ENCODE measurements around the gene CCDC86.

DNA sequence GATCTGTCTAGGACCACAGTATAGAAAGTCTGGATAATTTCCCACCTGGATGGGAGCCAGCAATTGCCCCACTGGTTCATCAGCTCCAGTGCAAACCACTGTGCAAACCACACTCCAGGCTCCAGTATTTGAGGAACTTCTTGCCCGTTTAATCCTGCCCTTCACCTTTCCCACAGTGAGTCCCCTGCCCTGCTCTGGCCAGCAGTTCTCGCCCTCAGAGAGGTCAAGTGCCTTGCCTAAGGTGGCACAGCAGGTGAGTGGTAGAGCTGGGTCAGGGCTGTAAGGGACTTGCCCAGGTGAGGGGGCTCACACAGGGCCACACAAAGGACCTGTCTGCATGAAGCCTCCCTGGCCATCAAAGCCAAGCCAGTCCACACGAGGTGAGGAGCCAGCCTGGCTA, 32.7 kb upstream of the CCDC86 start:
- TF ChIP-seq, protein P1, sequence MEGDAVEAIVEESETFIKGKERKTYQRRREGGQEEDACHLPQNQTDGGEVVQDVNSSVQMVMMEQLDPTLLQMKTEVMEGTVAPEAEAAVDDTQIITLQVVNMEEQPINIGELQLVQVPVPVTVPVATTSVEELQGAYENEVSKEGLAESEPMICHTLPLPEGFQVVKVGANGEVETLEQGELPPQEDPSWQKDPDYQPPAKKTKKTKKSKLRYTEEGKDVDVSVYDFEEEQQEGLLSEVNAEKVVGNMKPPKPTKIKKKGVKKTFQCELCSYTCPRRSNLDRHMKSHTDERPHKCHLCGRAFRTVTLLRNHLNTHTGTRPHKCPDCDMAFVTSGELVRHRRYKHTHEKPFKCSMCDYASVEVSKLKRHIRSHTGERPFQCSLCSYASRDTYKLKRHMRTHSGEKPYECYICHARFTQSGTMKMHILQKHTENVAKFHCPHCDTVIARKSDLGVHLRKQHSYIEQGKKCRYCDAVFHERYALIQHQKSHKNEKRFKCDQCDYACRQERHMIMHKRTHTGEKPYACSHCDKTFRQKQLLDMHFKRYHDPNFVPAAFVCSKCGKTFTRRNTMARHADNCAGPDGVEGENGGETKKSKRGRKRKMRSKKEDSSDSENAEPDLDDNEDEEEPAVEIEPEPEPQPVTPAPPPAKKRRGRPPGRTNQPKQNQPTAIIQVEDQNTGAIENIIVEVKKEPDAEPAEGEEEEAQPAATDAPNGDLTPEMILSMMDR (IDR thresholded peaks at IDR 0.05): no peak
- TF ChIP-seq EZH2 (IDR thresholded peaks at IDR 0.05): no peak
- no peak for TF ChIP-seq EZH2phosphoT487 (IDR thresholded peaks at IDR 0.05)
